NCI-H460 (cell line): ENCODE measurements around the gene RASA4B. TPM values are rescaled to one million over a fixed set of nuclear protein-coding genes. Genes with fewer than 3 reads are reported as not detected.
"Not testable (repeated sequence)": the region's sequence is repeated elsewhere in the genome, so short reads cannot be mapped to it uniquely, and the experiment has no call there.

Experiments
- DNase-seq: peaks from one replicate; pipeline ENCODE4 v3.0.0-alpha.2; 2016; ENCODE audit warnings: low read depth; ENCODE audit errors: extremely low read depth
- polyA plus RNA-seq: library from polyadenylated mRNA; depleted of rRNA; stranded (reverse); fragments of >200 nt; gene quantifications from 2 replicates; pipeline ENCODE4 v1.2.3, GENCODE V29; 2014; cell fraction: nucleus; rRNA removed
- total RNA-seq: library from RNA; depleted of rRNA; stranded (reverse); fragments of >200 nt; shearing (Covaris generic); gene quantifications from 2 replicates; pipeline ENCODE4 v1.2.3, GENCODE V29; 2014; rRNA removed

The RASA4B gene
- 2.7 and 3.3 TPM in 2 replicates for total RNA-seq
- polyA plus RNA-seq: 2.5 and 8.7 TPM in 2 replicates

DNA sequence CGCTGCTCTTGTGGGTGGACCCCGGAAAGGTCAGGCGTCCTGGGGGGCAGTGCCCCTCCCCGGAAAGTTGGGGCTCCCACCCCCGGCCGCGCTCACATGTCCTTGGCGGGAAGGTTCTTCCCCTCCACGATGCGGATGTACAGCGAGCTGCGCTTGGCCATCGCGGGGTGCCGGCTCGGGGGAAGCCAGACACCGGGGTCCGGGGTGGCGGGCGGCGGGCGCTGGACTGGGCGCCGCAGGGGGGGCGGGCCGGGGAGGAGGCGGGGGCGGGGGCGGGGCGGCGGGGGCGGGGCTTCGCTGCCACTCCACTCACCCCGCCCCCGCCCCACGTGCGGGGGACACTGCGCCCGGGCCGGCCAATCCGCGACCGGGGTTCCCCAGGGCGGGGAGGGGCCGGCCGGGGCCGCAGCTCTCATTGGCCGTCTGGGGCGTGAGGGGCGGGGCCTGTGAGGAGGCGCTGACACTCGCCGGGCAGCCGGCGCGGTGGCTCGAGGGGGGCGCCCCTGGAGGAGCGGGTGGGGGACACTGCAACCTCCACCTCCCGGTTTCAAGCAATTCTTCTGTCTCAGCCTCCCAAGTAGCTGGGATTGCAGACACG lies at the start of gene RASA4B:
TSS of gene RASA4B (minus strand) at position 228 of the 598 bp plus-strand sequence. CDS start at position 161, 67 bp downstream.
- not testable (repeated sequence) for DNase-seq

GRCh38 chr7:102550808-102551422 lies 33.3 kb upstream of the RASA4B start, which contains the start of gene SPDYE2:
TSS of gene SPDYE2 (plus strand) at chr7:102551226. CDS start at chr7:102553256, 2,030 bp downstream.
- not testable (repeated sequence) for DNase-seq

DNA sequence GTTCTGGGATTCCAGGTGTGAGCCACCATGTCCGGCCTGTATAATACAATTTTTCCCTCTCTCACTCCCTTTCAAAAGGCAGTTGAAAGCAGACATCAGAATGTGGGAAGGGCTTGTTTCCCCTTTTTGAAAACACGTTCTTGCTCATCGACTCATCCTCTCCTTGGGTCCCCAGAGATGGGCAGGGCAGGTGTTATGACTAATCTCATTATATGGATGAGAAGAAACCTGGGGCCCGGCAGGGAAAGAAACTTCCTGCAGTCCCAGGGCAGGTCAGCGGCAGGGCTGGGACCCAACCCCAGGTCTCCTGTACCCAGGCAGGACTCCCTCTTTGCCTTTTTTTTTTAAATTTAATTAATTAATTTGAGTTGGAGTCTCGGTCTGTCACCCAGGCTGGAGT lies 28.8 kb upstream of the RASA4B start:
- DNase-seq: not testable (repeated sequence)

DNA sequence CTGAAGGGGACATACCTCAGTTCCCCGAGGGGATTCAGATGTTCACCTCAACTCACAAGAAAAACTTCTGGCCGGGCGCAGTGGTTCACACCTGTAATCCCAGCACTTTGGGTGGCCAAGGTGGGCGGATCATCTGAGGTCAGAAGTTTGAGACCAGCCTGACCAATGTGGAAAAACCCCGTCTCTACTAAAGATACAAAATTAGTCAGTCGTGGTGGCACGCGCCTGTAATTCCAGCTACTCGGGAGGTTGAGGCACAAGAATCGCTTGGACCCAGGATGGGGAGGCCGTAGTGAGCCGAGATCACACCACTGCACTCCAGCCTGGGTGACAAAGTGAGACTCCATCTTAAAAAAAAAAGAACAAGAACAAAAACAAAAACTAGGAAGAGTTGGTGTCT lies 27.7 kb upstream of the RASA4B start:
- not testable (repeated sequence) for DNase-seq

DNA sequence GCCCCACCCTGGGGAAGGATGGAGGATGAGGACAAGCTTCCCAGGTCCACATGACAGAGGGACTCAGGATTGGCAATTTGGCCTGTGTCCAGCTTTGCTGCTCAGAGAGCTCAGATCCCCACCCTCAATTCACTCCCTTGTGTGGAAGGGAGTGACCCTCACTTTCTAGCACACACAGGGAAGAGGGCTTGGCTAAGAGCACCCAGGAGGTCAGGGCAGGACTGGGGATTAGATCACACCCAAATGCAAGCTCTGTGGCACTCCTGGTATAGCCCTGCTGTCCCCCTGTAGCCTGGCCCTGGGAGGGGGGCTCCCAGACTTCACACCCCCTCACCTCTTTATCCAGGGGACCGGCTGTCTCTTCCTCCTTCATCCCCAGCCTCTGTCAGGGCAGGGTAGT lies 26.8 kb upstream of the RASA4B start:
- not testable (repeated sequence) for DNase-seq

- not testable (repeated sequence) for DNase-seq
Measured at GRCh38 chr7:102543596-102543995, 26.0 kb upstream of the RASA4B start, which contains the start of gene UPK3BL2. TSS of gene UPK3BL2 (minus strand) at chr7:102543696. CDS start at chr7:102543636, 60 bp downstream.

- not testable (repeated sequence) for DNase-seq
Measured at GRCh38 chr7:102542771-102543170, 25.2 kb upstream of the RASA4B start.

DNA sequence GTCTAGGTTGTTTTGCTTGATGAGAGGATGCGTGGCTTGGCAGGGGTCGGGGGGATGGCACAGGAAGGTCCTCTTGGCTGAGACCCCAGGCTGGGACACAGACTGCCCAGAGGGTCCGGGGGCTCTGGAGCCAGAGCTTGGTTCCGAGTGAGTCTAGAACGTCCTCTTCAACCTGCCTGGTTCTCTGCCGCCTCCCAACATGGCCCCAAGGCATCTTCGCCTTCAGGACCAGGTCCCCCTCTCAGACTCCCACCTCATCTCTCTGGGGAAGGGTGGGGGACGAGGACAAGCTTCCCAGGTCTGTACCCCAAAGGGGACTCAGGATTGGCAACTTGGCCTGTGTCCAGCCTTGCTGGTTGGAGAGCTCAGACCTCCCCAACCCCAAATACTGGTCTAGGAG lies 24.5 kb upstream of the RASA4B start:
- not testable (repeated sequence) for DNase-seq

GRCh38 chr7:102540604-102541003 lies 23.0 kb upstream of the RASA4B start:
- DNase-seq: not testable (repeated sequence)

DNA sequence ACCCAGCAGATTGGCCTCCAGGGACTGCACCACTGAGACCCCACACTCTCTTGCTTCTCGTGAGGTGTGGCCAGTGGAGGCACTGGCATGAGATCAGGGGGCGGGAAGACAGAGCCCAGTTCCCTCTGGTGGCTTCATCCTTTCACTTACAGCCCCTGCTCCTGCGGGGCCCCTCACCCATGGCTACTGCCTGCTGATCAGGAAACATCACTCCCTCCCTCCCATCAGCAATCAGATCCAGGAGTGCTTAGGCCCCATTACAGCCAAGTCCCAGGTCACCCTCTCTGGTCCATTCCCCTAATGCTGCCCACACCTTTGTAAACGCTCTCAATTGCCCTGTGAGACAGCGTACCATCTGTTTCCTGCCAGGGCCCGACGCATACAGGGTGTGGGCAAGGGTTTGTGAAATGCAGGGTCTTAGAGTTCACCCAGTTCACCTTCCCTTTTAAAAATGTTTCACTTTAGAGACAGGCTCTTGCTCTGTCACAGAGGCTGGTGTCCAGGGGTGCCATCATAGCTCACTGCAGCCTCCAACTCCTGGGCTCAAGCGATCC lies 17.6 kb upstream of the RASA4B start:
- DNase-seq: not testable (repeated sequence)

DNA sequence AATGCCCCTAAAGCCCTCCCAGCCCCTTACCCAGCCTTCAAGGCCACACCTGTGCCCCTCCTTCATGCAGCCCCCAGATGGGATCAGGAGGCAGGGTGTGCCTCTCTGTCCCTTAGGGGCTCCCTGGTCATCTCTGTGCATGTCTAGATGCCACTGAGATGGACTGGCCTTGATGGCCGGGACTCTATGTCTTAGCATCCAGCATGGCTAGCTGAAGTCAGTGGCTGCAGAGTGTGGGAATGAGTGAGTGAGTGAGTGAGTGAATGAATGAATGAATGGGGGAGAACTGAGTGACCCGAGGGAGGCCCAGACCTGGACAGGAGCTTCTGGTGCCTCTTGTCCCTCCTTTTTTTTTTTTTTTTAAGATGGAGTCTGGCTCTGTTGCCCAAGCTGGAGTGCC lies 14.6 kb upstream of the RASA4B start:
- not testable (repeated sequence) for DNase-seq

- not testable (repeated sequence) for DNase-seq
Measured at GRCh38 chr7:102531583-102531982, 14.0 kb upstream of the RASA4B start.

GRCh38 chr7:102527822-102528793 lies 10.5 kb upstream of the RASA4B start:
- DNase-seq: not testable (repeated sequence)

DNA sequence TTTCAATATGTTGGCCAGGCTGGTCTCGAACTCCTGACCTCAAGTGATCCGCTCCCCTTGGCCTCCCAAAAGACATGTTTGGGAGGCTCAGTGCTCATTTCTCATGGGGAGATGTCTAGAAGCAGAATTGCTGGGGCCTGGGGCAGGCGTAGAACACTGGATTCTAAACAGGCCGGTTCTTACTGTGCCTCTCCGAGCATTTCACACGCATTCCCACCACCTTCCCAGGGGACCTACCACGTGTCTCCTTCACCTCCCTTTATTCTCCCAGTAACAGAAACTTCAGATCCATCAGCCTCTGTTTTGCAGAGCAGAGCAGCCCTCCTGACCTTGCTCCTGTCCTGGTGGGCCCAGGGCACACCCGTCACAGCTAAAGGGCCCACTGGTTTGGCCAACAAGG lies 9.6 kb upstream of the RASA4B start:
- not testable (repeated sequence) for DNase-seq

DNA sequence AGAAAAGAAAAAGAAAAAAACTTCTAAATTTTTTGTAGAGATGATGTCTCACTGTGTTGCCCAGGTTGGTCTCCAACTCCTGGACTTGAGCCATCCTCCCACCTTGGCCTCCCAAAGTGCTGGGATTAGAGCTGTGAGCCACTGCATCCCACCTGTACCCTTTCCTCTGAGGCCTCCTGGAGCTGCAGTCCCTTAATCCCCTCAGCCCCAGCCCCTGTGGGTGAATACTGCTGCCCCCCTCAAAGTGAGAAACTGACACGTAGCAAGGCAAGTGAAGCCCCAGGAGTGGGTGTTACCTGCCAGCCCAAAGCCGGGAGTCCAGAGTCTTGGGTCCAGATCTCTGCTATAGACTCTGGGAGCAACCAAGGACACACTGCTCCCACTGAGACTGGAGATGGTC lies 7.2 kb upstream of the RASA4B start:
- not testable (repeated sequence) for DNase-seq

DNA sequence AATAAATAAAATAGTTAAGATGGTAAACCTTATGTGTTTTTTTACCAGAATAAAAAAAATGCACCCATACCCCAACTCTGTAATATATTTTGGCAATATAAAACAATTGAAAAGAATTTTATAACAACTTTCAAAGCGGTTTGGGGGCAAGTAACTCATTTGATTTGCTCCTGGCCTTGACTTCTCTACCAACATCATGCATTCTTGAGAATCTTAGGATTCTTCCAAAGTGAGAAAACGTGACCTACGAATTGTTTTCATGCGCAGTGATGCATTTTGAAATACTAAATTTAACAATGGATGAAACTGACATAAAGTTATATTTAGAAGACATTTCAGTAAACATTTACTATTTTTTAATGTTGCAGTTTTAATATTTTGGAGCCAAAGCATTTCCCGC lies 3.2 kb upstream of the RASA4B start:
- not testable (repeated sequence) for DNase-seq

- DNase-seq: not testable (repeated sequence)
Measured at GRCh38 chr7:102516951-102517350, 626 bp downstream of the RASA4B start.

DNA sequence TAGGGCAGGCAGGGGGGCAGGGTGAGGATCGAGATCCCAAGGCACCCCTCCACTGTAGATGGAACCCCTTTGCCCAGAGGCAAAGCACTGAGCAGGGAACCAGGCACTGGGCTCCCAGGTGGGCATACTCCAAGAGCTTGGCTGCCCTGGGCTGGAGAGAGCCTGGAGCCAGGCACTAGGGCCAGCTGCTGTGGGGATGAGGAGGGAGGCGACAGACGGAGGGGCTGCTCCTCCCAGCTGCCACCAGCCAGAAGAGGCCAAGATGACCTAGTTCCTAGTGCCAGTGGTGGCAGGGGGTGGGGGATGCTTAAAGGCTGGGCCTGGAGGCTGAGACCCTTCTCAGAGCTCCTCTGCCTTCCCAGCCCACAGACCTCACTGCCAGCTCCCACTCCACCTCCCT lies 1.7 kb downstream of the RASA4B start:
- not testable (repeated sequence) for DNase-seq

DNA sequence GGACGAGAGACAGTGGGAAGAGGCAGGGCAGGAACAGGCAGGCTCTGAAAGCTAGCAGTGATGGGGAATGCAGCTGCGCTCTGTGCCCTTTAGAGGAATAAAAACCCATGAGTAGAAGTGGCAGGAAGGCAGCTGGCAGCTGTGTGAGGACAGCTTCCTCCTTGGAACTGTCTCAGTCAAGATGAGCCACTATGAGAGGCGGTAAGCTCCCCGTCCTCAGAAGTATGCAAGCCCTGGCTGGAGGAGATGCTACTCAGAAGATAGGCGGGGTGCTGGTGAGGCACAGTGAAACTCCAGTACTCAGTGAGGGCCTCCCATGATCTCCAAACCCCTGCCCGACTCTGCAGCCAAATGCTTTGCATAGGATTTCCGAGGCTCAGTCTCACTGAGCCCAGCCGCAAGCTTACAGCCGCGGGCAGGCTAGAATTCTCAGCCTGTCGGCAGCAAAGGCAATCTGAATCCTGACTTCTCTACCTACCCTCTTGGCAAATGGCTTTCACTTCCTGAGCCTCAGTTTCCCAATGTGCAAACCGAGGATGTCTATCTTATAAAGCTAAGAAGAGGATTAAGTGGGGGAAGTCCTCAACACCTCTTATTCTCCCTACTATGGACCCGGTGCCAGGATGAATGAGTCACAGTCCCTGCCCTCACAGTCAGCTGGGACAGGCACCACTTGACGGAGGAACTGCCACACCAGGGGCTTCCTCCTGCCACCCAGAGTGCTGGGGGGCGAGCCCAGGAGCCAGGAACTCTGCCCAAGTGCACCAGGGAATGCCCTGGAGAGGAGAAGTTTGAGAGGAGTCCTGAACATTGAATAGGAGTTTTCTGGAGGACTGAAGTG lies 2.5 kb downstream of the RASA4B start:
- DNase-seq: not testable (repeated sequence)
